WTC11 (cell line): ENCODE data around the gene SLC12A6. TPM values are rescaled to one million over a fixed set of nuclear protein-coding genes. Genes with fewer than 3 reads are reported as not detected.

Experiments used
- ATAC-seq: fragments of 200-7000 bp; cut with Tn5 transposase; 2 replicates; pipeline ENCODE4 v1.10.0; 2021; ENCODE audit warnings: mild to moderate bottlenecking, moderate library complexity
- CTCF ChIA-PET: fragments of 300-600 bp; sonication (Branson Sonifier 250); formaldehyde crosslinking; loops from one replicate; lab custom pipeline; 2021; ENCODE audit warnings: antibody characterized with exemption; lab: Charles Lee
- POLR2A ChIA-PET: fragments of 350-600 bp; sonication (Branson Sonifier 250); formaldehyde crosslinking; loops from one replicate; lab custom pipeline; 2021; ENCODE audit warnings: antibody characterized with exemption; lab: Charles Lee
- DNase-seq: peaks from one replicate; pipeline ENCODE4 v3.0.0; 2021; ENCODE audit warnings: low spot score
- H3K27ac Mint-ChIP-seq: 2 replicates; pipeline ENCODE4 v1.8.0; 2021; ENCODE audit warnings: mixed read lengths
- H3K27me3 Mint-ChIP-seq: 2 replicates; pipeline ENCODE4 v1.8.0; 2021; ENCODE audit warnings: low read depth, mild to moderate bottlenecking, moderate library complexity, mixed read lengths
- H3K36me3 Mint-ChIP-seq: 2 replicates; pipeline ENCODE4 v1.8.0; 2021; ENCODE audit warnings: mixed read lengths
- H3K4me1 Mint-ChIP-seq: 2 replicates; pipeline ENCODE4 v1.8.0; 2022; ENCODE audit warnings: mixed read lengths
- H3K4me3 Mint-ChIP-seq: 2 replicates; pipeline ENCODE4 v1.8.0; 2021; ENCODE audit warnings: mild to moderate bottlenecking, moderate library complexity, mixed read lengths
- H3K9me3 Mint-ChIP-seq: 2 replicates; pipeline ENCODE4 v1.8.0; 2021; ENCODE audit warnings: mixed read lengths
- GABPB1 ChIP-seq: sonication (generic); formaldehyde crosslinking; IDR thresholded peaks from 2 replicates; pipeline ENCODE4 v1.8.1; 2023; ENCODE audit warnings: mild to moderate bottlenecking, missing genetic modification reagents
- GTF2I ChIP-seq: fragments of 250-450 bp; sonication (Bioruptor Pico); conservative IDR thresholded peaks from 2 replicates; pipeline ENCODE4 v1.4.0; 2021; ENCODE audit warnings: mild to moderate bottlenecking
- HMGA2 ChIP-seq: fragments of 250-450 bp; sonication (Bioruptor Pico); IDR thresholded peaks from 2 replicates; pipeline ENCODE4 v1.4.0; 2021; ENCODE audit warnings: mild to moderate bottlenecking, moderate library complexity
- IRF2 ChIP-seq: sonication (generic); formaldehyde crosslinking; IDR thresholded peaks from 2 replicates; pipeline ENCODE4 v1.8.0; 2022; ENCODE audit warnings: low read depth, missing genetic modification reagents, borderline replicate concordance
- JUN ChIP-seq: sonication (generic); formaldehyde crosslinking; IDR thresholded peaks from 2 replicates; pipeline ENCODE4 v1.8.0; 2023; ENCODE audit warnings: mild to moderate bottlenecking, missing genetic modification reagents
- MXD4 ChIP-seq: fragments of 250-450 bp; sonication (Bioruptor Pico); IDR thresholded peaks from 2 replicates; pipeline ENCODE4 v1.8.0; 2021; ENCODE audit warnings: mild to moderate bottlenecking, moderate library complexity, borderline replicate concordance
- NR2C2 ChIP-seq: sonication (generic); formaldehyde crosslinking; IDR thresholded peaks from 2 replicates; pipeline ENCODE4 v1.8.0; 2022; ENCODE audit warnings: mild to moderate bottlenecking, missing genetic modification reagents
- ZNF121 ChIP-seq: sonication (generic); formaldehyde crosslinking; IDR thresholded peaks from 2 replicates; pipeline ENCODE4 v1.8.0; 2023; ENCODE audit warnings: missing genetic modification reagents
- ZNF219 ChIP-seq: sonication (generic); formaldehyde crosslinking; IDR thresholded peaks from 2 replicates; pipeline ENCODE4 v1.8.0; 2023; ENCODE audit warnings: missing genetic modification reagents, mild to moderate bottlenecking, borderline replicate concordance
- ZNF671 ChIP-seq: fragments of 250-450 bp; sonication (Bioruptor Pico); IDR thresholded peaks from 2 replicates; pipeline ENCODE4 v1.8.0; 2021; ENCODE audit warnings: mild to moderate bottlenecking
- total RNA-seq: library from RNA; stranded (reverse); gene quantifications from 3 replicates; pipeline ENCODE4 v1.2.3, GENCODE V29; 2021
- TF ChIP-seq, protein P1 (sequence below): fragments of 200-600 bp; IDR thresholded peaks from 2 replicates; pipeline ENCODE4 v1.8.0; 2022; ENCODE audit warnings: antibody characterized with exemption
- TF ChIP-seq, protein P2 (sequence below): sonication (generic); formaldehyde crosslinking; IDR thresholded peaks from 2 replicates; pipeline ENCODE4 v1.8.1; 2022; ENCODE audit warnings: low read depth, missing genetic modification reagents, borderline replicate concordance
- TF ChIP-seq, protein P3 (sequence below): sonication (generic); formaldehyde crosslinking; IDR thresholded peaks from 2 replicates; pipeline ENCODE4 v1.8.1; 2022; ENCODE audit warnings: mild to moderate bottlenecking, missing genetic modification reagents, moderate library complexity, borderline replicate concordance
- TF ChIP-seq, protein P4 (sequence below): sonication (generic); formaldehyde crosslinking; IDR thresholded peaks from 2 replicates; pipeline ENCODE4 v1.8.0; 2022; ENCODE audit warnings: mild to moderate bottlenecking, missing genetic modification reagents
- TF ChIP-seq, protein P5 (sequence below): sonication (generic); formaldehyde crosslinking; IDR thresholded peaks from 2 replicates; pipeline ENCODE4 v1.8.1; 2022; ENCODE audit warnings: mild to moderate bottlenecking, moderate library complexity, missing genetic modification reagents
- TF ChIP-seq, protein P6 (sequence below): sonication (generic); formaldehyde crosslinking; IDR thresholded peaks from 2 replicates; pipeline ENCODE4 v1.8.0; 2022; ENCODE audit warnings: mild to moderate bottlenecking, missing genetic modification reagents
- TF ChIP-seq, protein P7 (sequence below): sonication (generic); formaldehyde crosslinking; IDR thresholded peaks from 2 replicates; pipeline ENCODE4 v1.8.1; 2023; ENCODE audit warnings: mild to moderate bottlenecking, missing genetic modification reagents, moderate library complexity
- TF ChIP-seq, protein P8 (sequence below): sonication (generic); formaldehyde crosslinking; conservative IDR thresholded peaks from 2 replicates; pipeline ENCODE4 v1.8.1; 2023; ENCODE audit warnings: mild to moderate bottlenecking, low read depth, missing genetic modification reagents, moderate library complexity
- TF ChIP-seq, protein P9 (sequence below): fragments of 250-450 bp; sonication (Bioruptor Pico); IDR thresholded peaks from 2 replicates; pipeline ENCODE4 v1.9.0; 2021; ENCODE audit warnings: mild to moderate bottlenecking
- TF ChIP-seq, protein P10 (sequence below): sonication (generic); formaldehyde crosslinking; IDR thresholded peaks from 2 replicates; pipeline ENCODE4 v1.8.0; 2022; ENCODE audit warnings: missing genetic modification reagents

Gene SLC12A6
- total RNA-seq, 1 experiment from 2014 or later = 16.2 TPM

DNA sequence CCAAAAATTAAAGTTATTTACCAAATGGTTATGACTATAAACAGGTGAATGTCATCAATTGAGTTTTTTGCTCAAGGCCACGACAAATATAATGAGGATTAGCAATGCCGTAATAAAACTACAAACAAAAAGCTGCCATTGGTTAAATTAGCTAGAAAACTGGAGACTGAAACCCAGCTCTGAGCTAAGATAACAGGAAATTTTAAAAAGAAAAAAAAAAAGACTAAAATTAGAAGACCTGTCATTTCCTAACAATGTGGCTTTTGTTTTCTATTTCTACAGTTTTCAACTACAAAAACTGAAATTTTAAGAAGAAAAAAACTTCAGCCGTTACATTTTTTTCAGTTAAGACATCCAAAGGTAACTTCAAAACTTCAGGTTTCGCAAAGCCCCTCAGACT is 9.7 kb downstream of the SLC12A6 start:
- ChIA-PET CTCF (interaction anchor here (1.2 to 1.4 kb wide), 2 partner anchors 10 to 86 kb away, joined by 3 to 4 read pairs; no protein-coding TSS in a partner anchor), POLR2A (interaction anchor here (1.3 kb wide), 1 partner anchor 15 kb away, joined by 4 read pairs; the partner anchor contains the start of genes NOP10 and NUTM1)
- no peaks in the 10 kb centered on the region for H3K4me1 Mint-ChIP-seq
- H3K4me3 Mint-ChIP-seq = no peak overlapping the region
- ATAC-seq (no peak), DNase-seq (no peak)
- no peaks in the 10 kb centered on the region; the same call in 1 of the 2 replicates for H3K27me3 Mint-ChIP-seq
- peaks cover 11% of the 10 kb centered on the region for H3K9me3 Mint-ChIP-seq
- no peak overlapping the region for H3K27ac Mint-ChIP-seq
- TF ChIP-seq ZNF219 (CRISPR knock-in tag) (no peak), MXD4 (no peak), NR2C2 (CRISPR knock-in tag) (no peak), ZNF121 (CRISPR knock-in tag) (no peak), GTF2I (no peak), IRF2 (CRISPR knock-in tag) (no peak), JUN (no peak), GABPB1 (CRISPR knock-in tag) (no peak), HMGA2 (CRISPR knock-in tag) (no peak), ZNF671 (CRISPR knock-in tag) (no peak)
- TF ChIP-seq, protein P1, sequence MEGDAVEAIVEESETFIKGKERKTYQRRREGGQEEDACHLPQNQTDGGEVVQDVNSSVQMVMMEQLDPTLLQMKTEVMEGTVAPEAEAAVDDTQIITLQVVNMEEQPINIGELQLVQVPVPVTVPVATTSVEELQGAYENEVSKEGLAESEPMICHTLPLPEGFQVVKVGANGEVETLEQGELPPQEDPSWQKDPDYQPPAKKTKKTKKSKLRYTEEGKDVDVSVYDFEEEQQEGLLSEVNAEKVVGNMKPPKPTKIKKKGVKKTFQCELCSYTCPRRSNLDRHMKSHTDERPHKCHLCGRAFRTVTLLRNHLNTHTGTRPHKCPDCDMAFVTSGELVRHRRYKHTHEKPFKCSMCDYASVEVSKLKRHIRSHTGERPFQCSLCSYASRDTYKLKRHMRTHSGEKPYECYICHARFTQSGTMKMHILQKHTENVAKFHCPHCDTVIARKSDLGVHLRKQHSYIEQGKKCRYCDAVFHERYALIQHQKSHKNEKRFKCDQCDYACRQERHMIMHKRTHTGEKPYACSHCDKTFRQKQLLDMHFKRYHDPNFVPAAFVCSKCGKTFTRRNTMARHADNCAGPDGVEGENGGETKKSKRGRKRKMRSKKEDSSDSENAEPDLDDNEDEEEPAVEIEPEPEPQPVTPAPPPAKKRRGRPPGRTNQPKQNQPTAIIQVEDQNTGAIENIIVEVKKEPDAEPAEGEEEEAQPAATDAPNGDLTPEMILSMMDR = no peak
- TF ChIP-seq, protein P2, sequence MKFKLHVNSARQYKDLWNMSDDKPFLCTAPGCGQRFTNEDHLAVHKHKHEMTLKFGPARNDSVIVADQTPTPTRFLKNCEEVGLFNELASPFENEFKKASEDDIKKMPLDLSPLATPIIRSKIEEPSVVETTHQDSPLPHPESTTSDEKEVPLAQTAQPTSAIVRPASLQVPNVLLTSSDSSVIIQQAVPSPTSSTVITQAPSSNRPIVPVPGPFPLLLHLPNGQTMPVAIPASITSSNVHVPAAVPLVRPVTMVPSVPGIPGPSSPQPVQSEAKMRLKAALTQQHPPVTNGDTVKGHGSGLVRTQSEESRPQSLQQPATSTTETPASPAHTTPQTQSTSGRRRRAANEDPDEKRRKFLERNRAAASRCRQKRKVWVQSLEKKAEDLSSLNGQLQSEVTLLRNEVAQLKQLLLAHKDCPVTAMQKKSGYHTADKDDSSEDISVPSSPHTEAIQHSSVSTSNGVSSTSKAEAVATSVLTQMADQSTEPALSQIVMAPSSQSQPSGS (CRISPR knock-in tag) = no peak
- TF ChIP-seq, protein P3, sequence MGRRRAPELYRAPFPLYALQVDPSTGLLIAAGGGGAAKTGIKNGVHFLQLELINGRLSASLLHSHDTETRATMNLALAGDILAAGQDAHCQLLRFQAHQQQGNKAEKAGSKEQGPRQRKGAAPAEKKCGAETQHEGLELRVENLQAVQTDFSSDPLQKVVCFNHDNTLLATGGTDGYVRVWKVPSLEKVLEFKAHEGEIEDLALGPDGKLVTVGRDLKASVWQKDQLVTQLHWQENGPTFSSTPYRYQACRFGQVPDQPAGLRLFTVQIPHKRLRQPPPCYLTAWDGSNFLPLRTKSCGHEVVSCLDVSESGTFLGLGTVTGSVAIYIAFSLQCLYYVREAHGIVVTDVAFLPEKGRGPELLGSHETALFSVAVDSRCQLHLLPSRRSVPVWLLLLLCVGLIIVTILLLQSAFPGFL = no peak
- TF ChIP-seq, protein P4, sequence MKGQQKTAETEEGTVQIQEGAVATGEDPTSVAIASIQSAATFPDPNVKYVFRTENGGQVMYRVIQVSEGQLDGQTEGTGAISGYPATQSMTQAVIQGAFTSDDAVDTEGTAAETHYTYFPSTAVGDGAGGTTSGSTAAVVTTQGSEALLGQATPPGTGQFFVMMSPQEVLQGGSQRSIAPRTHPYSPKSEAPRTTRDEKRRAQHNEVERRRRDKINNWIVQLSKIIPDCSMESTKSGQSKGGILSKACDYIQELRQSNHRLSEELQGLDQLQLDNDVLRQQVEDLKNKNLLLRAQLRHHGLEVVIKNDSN (CRISPR knock-in tag) = no peak
- TF ChIP-seq, protein P5, sequence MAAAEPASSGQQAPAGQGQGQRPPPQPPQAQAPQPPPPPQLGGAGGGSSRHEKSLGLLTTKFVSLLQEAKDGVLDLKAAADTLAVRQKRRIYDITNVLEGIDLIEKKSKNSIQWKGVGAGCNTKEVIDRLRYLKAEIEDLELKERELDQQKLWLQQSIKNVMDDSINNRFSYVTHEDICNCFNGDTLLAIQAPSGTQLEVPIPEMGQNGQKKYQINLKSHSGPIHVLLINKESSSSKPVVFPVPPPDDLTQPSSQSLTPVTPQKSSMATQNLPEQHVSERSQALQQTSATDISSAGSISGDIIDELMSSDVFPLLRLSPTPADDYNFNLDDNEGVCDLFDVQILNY (CRISPR knock-in tag) = no peak
- TF ChIP-seq, protein P6, sequence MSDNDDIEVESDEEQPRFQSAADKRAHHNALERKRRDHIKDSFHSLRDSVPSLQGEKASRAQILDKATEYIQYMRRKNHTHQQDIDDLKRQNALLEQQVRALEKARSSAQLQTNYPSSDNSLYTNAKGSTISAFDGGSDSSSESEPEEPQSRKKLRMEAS (CRISPR knock-in tag) = no peak
- TF ChIP-seq, protein P7, sequence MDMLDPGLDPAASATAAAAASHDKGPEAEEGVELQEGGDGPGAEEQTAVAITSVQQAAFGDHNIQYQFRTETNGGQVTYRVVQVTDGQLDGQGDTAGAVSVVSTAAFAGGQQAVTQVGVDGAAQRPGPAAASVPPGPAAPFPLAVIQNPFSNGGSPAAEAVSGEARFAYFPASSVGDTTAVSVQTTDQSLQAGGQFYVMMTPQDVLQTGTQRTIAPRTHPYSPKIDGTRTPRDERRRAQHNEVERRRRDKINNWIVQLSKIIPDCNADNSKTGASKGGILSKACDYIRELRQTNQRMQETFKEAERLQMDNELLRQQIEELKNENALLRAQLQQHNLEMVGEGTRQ (CRISPR knock-in tag) = no peak
- TF ChIP-seq, protein P8, sequence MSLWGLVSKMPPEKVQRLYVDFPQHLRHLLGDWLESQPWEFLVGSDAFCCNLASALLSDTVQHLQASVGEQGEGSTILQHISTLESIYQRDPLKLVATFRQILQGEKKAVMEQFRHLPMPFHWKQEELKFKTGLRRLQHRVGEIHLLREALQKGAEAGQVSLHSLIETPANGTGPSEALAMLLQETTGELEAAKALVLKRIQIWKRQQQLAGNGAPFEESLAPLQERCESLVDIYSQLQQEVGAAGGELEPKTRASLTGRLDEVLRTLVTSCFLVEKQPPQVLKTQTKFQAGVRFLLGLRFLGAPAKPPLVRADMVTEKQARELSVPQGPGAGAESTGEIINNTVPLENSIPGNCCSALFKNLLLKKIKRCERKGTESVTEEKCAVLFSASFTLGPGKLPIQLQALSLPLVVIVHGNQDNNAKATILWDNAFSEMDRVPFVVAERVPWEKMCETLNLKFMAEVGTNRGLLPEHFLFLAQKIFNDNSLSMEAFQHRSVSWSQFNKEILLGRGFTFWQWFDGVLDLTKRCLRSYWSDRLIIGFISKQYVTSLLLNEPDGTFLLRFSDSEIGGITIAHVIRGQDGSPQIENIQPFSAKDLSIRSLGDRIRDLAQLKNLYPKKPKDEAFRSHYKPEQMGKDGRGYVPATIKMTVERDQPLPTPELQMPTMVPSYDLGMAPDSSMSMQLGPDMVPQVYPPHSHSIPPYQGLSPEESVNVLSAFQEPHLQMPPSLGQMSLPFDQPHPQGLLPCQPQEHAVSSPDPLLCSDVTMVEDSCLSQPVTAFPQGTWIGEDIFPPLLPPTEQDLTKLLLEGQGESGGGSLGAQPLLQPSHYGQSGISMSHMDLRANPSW (CRISPR knock-in tag) = no peak
- TF ChIP-seq, protein P9, sequence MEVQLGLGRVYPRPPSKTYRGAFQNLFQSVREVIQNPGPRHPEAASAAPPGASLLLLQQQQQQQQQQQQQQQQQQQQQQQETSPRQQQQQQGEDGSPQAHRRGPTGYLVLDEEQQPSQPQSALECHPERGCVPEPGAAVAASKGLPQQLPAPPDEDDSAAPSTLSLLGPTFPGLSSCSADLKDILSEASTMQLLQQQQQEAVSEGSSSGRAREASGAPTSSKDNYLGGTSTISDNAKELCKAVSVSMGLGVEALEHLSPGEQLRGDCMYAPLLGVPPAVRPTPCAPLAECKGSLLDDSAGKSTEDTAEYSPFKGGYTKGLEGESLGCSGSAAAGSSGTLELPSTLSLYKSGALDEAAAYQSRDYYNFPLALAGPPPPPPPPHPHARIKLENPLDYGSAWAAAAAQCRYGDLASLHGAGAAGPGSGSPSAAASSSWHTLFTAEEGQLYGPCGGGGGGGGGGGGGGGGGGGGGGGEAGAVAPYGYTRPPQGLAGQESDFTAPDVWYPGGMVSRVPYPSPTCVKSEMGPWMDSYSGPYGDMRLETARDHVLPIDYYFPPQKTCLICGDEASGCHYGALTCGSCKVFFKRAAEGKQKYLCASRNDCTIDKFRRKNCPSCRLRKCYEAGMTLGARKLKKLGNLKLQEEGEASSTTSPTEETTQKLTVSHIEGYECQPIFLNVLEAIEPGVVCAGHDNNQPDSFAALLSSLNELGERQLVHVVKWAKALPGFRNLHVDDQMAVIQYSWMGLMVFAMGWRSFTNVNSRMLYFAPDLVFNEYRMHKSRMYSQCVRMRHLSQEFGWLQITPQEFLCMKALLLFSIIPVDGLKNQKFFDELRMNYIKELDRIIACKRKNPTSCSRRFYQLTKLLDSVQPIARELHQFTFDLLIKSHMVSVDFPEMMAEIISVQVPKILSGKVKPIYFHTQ (CRISPR knock-in tag) = no peak
- TF ChIP-seq, protein P10, sequence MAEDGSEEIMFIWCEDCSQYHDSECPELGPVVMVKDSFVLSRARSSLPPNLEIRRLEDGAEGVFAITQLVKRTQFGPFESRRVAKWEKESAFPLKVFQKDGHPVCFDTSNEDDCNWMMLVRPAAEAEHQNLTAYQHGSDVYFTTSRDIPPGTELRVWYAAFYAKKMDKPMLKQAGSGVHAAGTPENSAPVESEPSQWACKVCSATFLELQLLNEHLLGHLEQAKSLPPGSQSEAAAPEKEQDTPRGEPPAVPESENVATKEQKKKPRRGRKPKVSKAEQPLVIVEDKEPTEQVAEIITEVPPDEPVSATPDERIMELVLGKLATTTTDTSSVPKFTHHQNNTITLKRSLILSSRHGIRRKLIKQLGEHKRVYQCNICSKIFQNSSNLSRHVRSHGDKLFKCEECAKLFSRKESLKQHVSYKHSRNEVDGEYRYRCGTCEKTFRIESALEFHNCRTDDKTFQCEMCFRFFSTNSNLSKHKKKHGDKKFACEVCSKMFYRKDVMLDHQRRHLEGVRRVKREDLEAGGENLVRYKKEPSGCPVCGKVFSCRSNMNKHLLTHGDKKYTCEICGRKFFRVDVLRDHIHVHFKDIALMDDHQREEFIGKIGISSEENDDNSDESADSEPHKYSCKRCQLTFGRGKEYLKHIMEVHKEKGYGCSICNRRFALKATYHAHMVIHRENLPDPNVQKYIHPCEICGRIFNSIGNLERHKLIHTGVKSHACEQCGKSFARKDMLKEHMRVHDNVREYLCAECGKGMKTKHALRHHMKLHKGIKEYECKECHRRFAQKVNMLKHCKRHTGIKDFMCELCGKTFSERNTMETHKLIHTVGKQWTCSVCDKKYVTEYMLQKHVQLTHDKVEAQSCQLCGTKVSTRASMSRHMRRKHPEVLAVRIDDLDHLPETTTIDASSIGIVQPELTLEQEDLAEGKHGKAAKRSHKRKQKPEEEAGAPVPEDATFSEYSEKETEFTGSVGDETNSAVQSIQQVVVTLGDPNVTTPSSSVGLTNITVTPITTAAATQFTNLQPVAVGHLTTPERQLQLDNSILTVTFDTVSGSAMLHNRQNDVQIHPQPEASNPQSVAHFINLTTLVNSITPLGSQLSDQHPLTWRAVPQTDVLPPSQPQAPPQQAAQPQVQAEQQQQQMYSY (CRISPR knock-in tag) = no peak
- H3K36me3 Mint-ChIP-seq = peaks cover 2% of the 10 kb centered on the region; the same call in 1 of the 2 replicates
